ENCODE results near the gene TMEM69. TPM values are rescaled to one million over a fixed set of nuclear protein-coding genes. Genes with fewer than 3 reads are reported as not detected.
"Not testable (repeated sequence)": the region's sequence is repeated elsewhere in the genome, so short reads cannot be mapped to it uniquely, and the experiment has no call there.

TMEM69 gene
- total RNA-seq, 1 donor: 16.0 TPM

GRCh38 chr1:45687014-45687753 lies 797 bp upstream of the TMEM69 start:
- Histone ChIP-seq H3K4me3 (ENCODE audit: low read length) (peak overlapping the region; percentile 96), H3K27me3 (ENCODE audit: insufficient read depth, low read length) (no peaks in the 10 kb centered on the region), H3K9me3 (ENCODE audit: low read depth, low read length) (no peaks in the 10 kb centered on the region), H3K4me1 (ENCODE audit: insufficient read depth, low read length) (peaks cover 42% of the 10 kb centered on the region)

- H3K4me1 ChIP-seq (ENCODE audit: insufficient read depth, low read length): peaks cover 14% of the 10 kb centered on the region
- H3K27me3 ChIP-seq (ENCODE audit: insufficient read depth, low read length); H3K9me3 ChIP-seq (ENCODE audit: low read depth, low read length); H3K4me3 ChIP-seq (ENCODE audit: low read length): not testable (repeated sequence)
These were observed 5.8 kb downstream of the TMEM69 start for GRCh38 chr1:45693811-45694210.

- H3K9me3 ChIP-seq (ENCODE audit: low read depth, low read length): no peaks in the 10 kb centered on the region
- H3K4me3 ChIP-seq (ENCODE audit: low read length): no peak overlapping the region
- no peaks in the 10 kb centered on the region for H3K27me3 ChIP-seq (ENCODE audit: insufficient read depth, low read length)
- peaks cover 4% of the 10 kb centered on the region for H3K4me1 ChIP-seq (ENCODE audit: insufficient read depth, low read length)
These were observed 6.8 kb downstream of the TMEM69 start for GRCh38 chr1:45694823-45695222.

- H3K4me3 ChIP-seq (ENCODE audit: low read length): no peak overlapping the region
- H3K27me3 ChIP-seq (ENCODE audit: insufficient read depth, low read length): no peaks in the 10 kb centered on the region
- no peaks in the 10 kb centered on the region for H3K4me1 ChIP-seq (ENCODE audit: insufficient read depth, low read length)
- H3K9me3 ChIP-seq (ENCODE audit: low read depth, low read length): no peaks in the 10 kb centered on the region
These were observed 16.7 kb downstream of the TMEM69 start for GRCh38 chr1:45704637-45705036.

- H3K4me3 ChIP-seq (ENCODE audit: low read length): no peak overlapping the region
- no peaks in the 10 kb centered on the region for H3K4me1 ChIP-seq (ENCODE audit: insufficient read depth, low read length)
- H3K27me3 ChIP-seq (ENCODE audit: insufficient read depth, low read length): no peaks in the 10 kb centered on the region
- no peaks in the 10 kb centered on the region for H3K9me3 ChIP-seq (ENCODE audit: low read depth, low read length)
These were observed 25.7 kb downstream of the TMEM69 start for GRCh38 chr1:45713711-45714110.

GRCh38 chr1:45716700-45717099 lies 28.7 kb downstream of the TMEM69 start:
- Histone ChIP-seq H3K9me3 (ENCODE audit: low read depth, low read length) (no peaks in the 10 kb centered on the region), H3K27me3 (ENCODE audit: insufficient read depth, low read length) (no peaks in the 10 kb centered on the region), H3K4me1 (ENCODE audit: insufficient read depth, low read length) (no peaks in the 10 kb centered on the region), H3K4me3 (ENCODE audit: low read length) (no peak overlapping the region)

- not testable (repeated sequence) for H3K27me3 ChIP-seq (ENCODE audit: insufficient read depth, low read length); H3K4me1 ChIP-seq (ENCODE audit: insufficient read depth, low read length); H3K4me3 ChIP-seq (ENCODE audit: low read length); H3K9me3 ChIP-seq (ENCODE audit: low read depth, low read length)
These were observed 29.4 kb downstream of the TMEM69 start for GRCh38 chr1:45717386-45717785.

- Histone ChIP-seq H3K27me3 (ENCODE audit: insufficient read depth, low read length) (no peaks in the 10 kb centered on the region), H3K9me3 (ENCODE audit: low read depth, low read length) (no peaks in the 10 kb centered on the region), H3K4me3 (ENCODE audit: low read length) (no peak overlapping the region), H3K4me1 (ENCODE audit: insufficient read depth, low read length) (peaks cover 2% of the 10 kb centered on the region)
These were observed 30.3 kb downstream of the TMEM69 start for GRCh38 chr1:45718289-45718688.

- Histone ChIP-seq H3K9me3 (ENCODE audit: low read depth, low read length) (no peaks in the 10 kb centered on the region), H3K4me1 (ENCODE audit: insufficient read depth, low read length) (peaks cover 3% of the 10 kb centered on the region), H3K4me3 (ENCODE audit: low read length) (no peak overlapping the region), H3K27me3 (ENCODE audit: insufficient read depth, low read length) (no peaks in the 10 kb centered on the region)
These were observed 33.2 kb downstream of the TMEM69 start for GRCh38 chr1:45721207-45721606.

- Histone ChIP-seq H3K4me1 (ENCODE audit: insufficient read depth, low read length) (peaks cover 3% of the 10 kb centered on the region), H3K27me3 (ENCODE audit: insufficient read depth, low read length) (no peaks in the 10 kb centered on the region), H3K9me3 (ENCODE audit: low read depth, low read length) (no peaks in the 10 kb centered on the region), H3K4me3 (ENCODE audit: low read length) (no peak overlapping the region)
These were observed 34.8 kb downstream of the TMEM69 start for GRCh38 chr1:45722809-45723208.

GRCh38 chr1:45723248-45723930 lies 35.4 kb downstream of the TMEM69 start:
- Histone ChIP-seq H3K4me3 (ENCODE audit: low read length) (no peak overlapping the region), H3K9me3 (ENCODE audit: low read depth, low read length) (no peaks in the 10 kb centered on the region), H3K27me3 (ENCODE audit: insufficient read depth, low read length) (no peaks in the 10 kb centered on the region), H3K4me1 (ENCODE audit: insufficient read depth, low read length) (peaks cover 3% of the 10 kb centered on the region)

- not testable (repeated sequence) for H3K4me3 ChIP-seq (ENCODE audit: low read length); H3K4me1 ChIP-seq (ENCODE audit: insufficient read depth, low read length); H3K9me3 ChIP-seq (ENCODE audit: low read depth, low read length); H3K27me3 ChIP-seq (ENCODE audit: insufficient read depth, low read length)
These were observed 38.0 kb downstream of the TMEM69 start for GRCh38 chr1:45726007-45726406.

- Histone ChIP-seq H3K27me3 (ENCODE audit: insufficient read depth, low read length) (no peaks in the 10 kb centered on the region), H3K4me3 (ENCODE audit: low read length) (no peak overlapping the region), H3K4me1 (ENCODE audit: insufficient read depth, low read length) (no peaks in the 10 kb centered on the region), H3K9me3 (ENCODE audit: low read depth, low read length) (no peaks in the 10 kb centered on the region)
These were observed 42.2 kb downstream of the TMEM69 start for GRCh38 chr1:45730075-45730779.

- H3K4me1 ChIP-seq (ENCODE audit: insufficient read depth, low read length): no peaks in the 10 kb centered on the region
- no peak overlapping the region for H3K4me3 ChIP-seq (ENCODE audit: low read length)
- H3K9me3 ChIP-seq (ENCODE audit: low read depth, low read length): no peaks in the 10 kb centered on the region
- no peaks in the 10 kb centered on the region for H3K27me3 ChIP-seq (ENCODE audit: insufficient read depth, low read length)
These were observed 42.9 kb downstream of the TMEM69 start for GRCh38 chr1:45730780-45731319.

GRCh38 chr1:45739137-45739536 lies 51.2 kb downstream of the TMEM69 start:
- H3K4me3 ChIP-seq (ENCODE audit: low read length): no peak overlapping the region
- no peaks in the 10 kb centered on the region for H3K9me3 ChIP-seq (ENCODE audit: low read depth, low read length)
- H3K27me3 ChIP-seq (ENCODE audit: insufficient read depth, low read length): no peaks in the 10 kb centered on the region
- no peaks in the 10 kb centered on the region for H3K4me1 ChIP-seq (ENCODE audit: insufficient read depth, low read length)

Measured in mononuclear cell (primary cell).